Measurements from ENCODE around the gene ATL2. TPM values are rescaled to one million over a fixed set of nuclear protein-coding genes. Genes with fewer than 3 reads are reported as not detected.

The ATL2 gene
- total RNA-seq: 100 to 1,000 TPM in 2 of 4 donors, 10 to 100 TPM in 2; 60.1 to 130 (median 108) TPM

- no peaks in the 10 kb centered on the region for H3K36me3 ChIP-seq
- intact Hi-C loops (cut with DNase I; ENCODE audit: low total_unique reads): loop anchor here (2.0 to 5.0 kb wide), 9 partner anchors 62 to 745 kb away; partner anchors contain the start of genes GALM, HNRNPLL, SOS1 and SRSF7
- DNase-seq: peak; percentile 96
- peak; percentile 88 to 90 for ATAC-seq
- peak; percentile 96 to 97 for TF ChIP-seq POLR2A (IDR thresholded peaks at IDR 0.05)
- no peak for TF ChIP-seq CTCF (IDR thresholded peaks at IDR 0.05 in 4 of 5, conservative IDR thresholded peaks at IDR 0.05 in 1 of 5)
- in situ Hi-C loops (cut with MboI; ENCODE audit: low sequenced_read_pairs in 4 of 4): loop anchor here in 1 of 4 donors (25.0 kb wide), 1 partner anchor 360 kb away; no protein-coding TSS in a partner anchor
- no peaks in the 10 kb centered on the region for H3K9me3 ChIP-seq
- peaks cover 38 to 42% of the 10 kb centered on the region in 2 donors for H3K4me1 ChIP-seq
- no peaks in the 10 kb centered on the region for H3K27me3 ChIP-seq
- peak within 1 kb of the TSS; percentile 93 to 99 (median 97) for H3K27ac ChIP-seq
- peak within 1 kb of the TSS; percentile 79 to 96 (median 90) for H3K4me3 ChIP-seq
These were observed at the start of gene ATL2 for GRCh38 chr2:38377050-38377828. ATL2 (minus strand) TSS chr2:38377273; CDS start chr2:38377260, 13 bp downstream.

- Histone ChIP-seq H3K4me3 (no peak overlapping the region), H3K4me1 (peaks cover 0 to 5% of the 10 kb centered on the region in 2 donors), H3K27me3 (no peaks in the 10 kb centered on the region), H3K36me3 (no peaks in the 10 kb centered on the region), H3K9me3 (no peaks in the 10 kb centered on the region), H3K27ac (no peak overlapping the region)
- ATAC-seq (no peak), DNase-seq (no peak)
- in situ Hi-C loops (cut with MboI; ENCODE audit: low sequenced_read_pairs in 4 of 4) (no loop called here), intact Hi-C loops (cut with DNase I; ENCODE audit: low total_unique reads) (no loop called here)
- no peak for TF ChIP-seq CTCF (IDR thresholded peaks at IDR 0.05 in 4 of 5, conservative IDR thresholded peaks at IDR 0.05 in 1 of 5)
- TF ChIP-seq POLR2A (IDR thresholded peaks at IDR 0.05): no peak
These were observed 46.7 kb upstream of the ATL2 start for GRCh38 chr2:38423763-38424162.

GRCh38 chr2:38421274-38422056, 44.4 kb upstream of the ATL2 start:
- ATAC-seq: peak; percentile 39 to 44
- intact Hi-C loops (cut with DNase I; ENCODE audit: low total_unique reads): no loop called here
- in situ Hi-C loops (cut with MboI; ENCODE audit: low sequenced_read_pairs in 4 of 4): no loop called here

GRCh38 chr2:38419499-38419898, 42.4 kb upstream of the ATL2 start:
- TF ChIP-seq CTCF (IDR thresholded peaks at IDR 0.05 in 4 of 5, conservative IDR thresholded peaks at IDR 0.05 in 1 of 5) (no peak), POLR2A (IDR thresholded peaks at IDR 0.05) (no peak)
- H3K27ac ChIP-seq: peak overlapping the region in 1 of 4 donors; percentile 8
- no peaks in the 10 kb centered on the region for H3K9me3 ChIP-seq
- no peak for DNase-seq
- H3K36me3 ChIP-seq: no peaks in the 10 kb centered on the region
- no peaks in the 10 kb centered on the region for H3K27me3 ChIP-seq
- in situ Hi-C loops (cut with MboI; ENCODE audit: low sequenced_read_pairs in 4 of 4): no loop called here
- intact Hi-C loops (cut with DNase I; ENCODE audit: low total_unique reads): no loop called here
- peaks cover 0 to 11% of the 10 kb centered on the region in 2 donors for H3K4me1 ChIP-seq
- H3K4me3 ChIP-seq: no peak overlapping the region
- ATAC-seq: no peak

More at GRCh38 chr2:38421274-38422056, 44.4 kb upstream of the ATL2 start:
- Histone ChIP-seq H3K36me3 (no peaks in the 10 kb centered on the region), H3K4me3 (no peak overlapping the region), H3K4me1 (peaks cover 0 to 8% of the 10 kb centered on the region in 2 donors), H3K27me3 (no peaks in the 10 kb centered on the region), H3K9me3 (no peaks in the 10 kb centered on the region), H3K27ac (no peak overlapping the region)
- TF ChIP-seq POLR2A (IDR thresholded peaks at IDR 0.05) (no peak), CTCF (IDR thresholded peaks at IDR 0.05 in 4 of 5, conservative IDR thresholded peaks at IDR 0.05 in 1 of 5) (no peak)
- DNase-seq: no peak

All from gastrocnemius medialis (tissue), 4 donors.